Activated CD8-positive, alpha-beta T cell treated with anti-CD3 and anti-CD28 coated beads for 36 hours (primary cell): ENCODE measurements around the gene FATE1. TPM values are rescaled to one million over a fixed set of nuclear protein-coding genes. Genes with fewer than 3 reads are reported as not detected.
"Not testable (repeated sequence)": the region's sequence is repeated elsewhere in the genome, so short reads cannot be mapped to it uniquely, and the experiment has no call there.

Experiments
- ATAC-seq: fragments of 200-7000 bp; cut with Tn5 transposase; one replicate; pipeline ENCODE4 v1.10.0; 2021; ENCODE audit warnings: mild to moderate bottlenecking, moderate library complexity
- CTCF ChIA-PET: fragments of 350-600 bp; sonication (Branson Sonifier 250); formaldehyde crosslinking; loops from one replicate; lab custom pipeline; 2021; ENCODE audit warnings: antibody characterized with exemption; lab: Charles Lee
- POLR2A ChIA-PET: fragments of 350-600 bp; sonication (Branson Sonifier 250); formaldehyde crosslinking; loops from one replicate; lab custom pipeline; 2021; ENCODE audit warnings: antibody characterized with exemption; lab: Charles Lee
- DNase-seq: peaks from one replicate; pipeline ENCODE4 v3.0.0-alpha.2; 2020
- H3K27ac Mint-ChIP-seq: one replicate; pipeline ENCODE4 v1.8.0; 2021; ENCODE audit warnings: mild to moderate bottlenecking, mixed read lengths
- H3K27me3 Mint-ChIP-seq: one replicate; pipeline ENCODE4 v1.8.0; 2021; ENCODE audit warnings: mixed read lengths
- H3K36me3 Mint-ChIP-seq: one replicate; pipeline ENCODE4 v1.8.0; 2021; ENCODE audit warnings: low read depth, mixed read lengths
- H3K4me1 Mint-ChIP-seq: one replicate; pipeline ENCODE4 v1.8.0; 2021; ENCODE audit warnings: low read depth, mixed read lengths
- H3K4me3 Mint-ChIP-seq: one replicate; pipeline ENCODE4 v1.8.0; 2021; ENCODE audit warnings: mild to moderate bottlenecking, moderate library complexity, mixed read lengths
- H3K9me3 Mint-ChIP-seq: one replicate; pipeline ENCODE4 v1.8.0; 2021; ENCODE audit warnings: mixed read lengths
- intact Hi-C: fragments of 100-400 bp; cut with micrococcal nuclease; formaldehyde crosslinking; loops from one replicate; pipeline ENCODE4 v1.10.0; 2022
- total RNA-seq, 2 experiments: library from RNA; stranded (reverse); gene quantifications; one replicate each; pipeline ENCODE4 v1.2.3, GENCODE V29; 2021
- TF ChIP-seq, protein P1 (sequence below): fragments of 200-600 bp; IDR thresholded peaks from one replicate; pipeline ENCODE4 v1.8.0; 2022; ENCODE audit warnings: antibody characterized with exemption, mild to moderate bottlenecking

Gene FATE1
- total RNA-seq, 2 experiments from 2014 or later: not detected

DNA sequence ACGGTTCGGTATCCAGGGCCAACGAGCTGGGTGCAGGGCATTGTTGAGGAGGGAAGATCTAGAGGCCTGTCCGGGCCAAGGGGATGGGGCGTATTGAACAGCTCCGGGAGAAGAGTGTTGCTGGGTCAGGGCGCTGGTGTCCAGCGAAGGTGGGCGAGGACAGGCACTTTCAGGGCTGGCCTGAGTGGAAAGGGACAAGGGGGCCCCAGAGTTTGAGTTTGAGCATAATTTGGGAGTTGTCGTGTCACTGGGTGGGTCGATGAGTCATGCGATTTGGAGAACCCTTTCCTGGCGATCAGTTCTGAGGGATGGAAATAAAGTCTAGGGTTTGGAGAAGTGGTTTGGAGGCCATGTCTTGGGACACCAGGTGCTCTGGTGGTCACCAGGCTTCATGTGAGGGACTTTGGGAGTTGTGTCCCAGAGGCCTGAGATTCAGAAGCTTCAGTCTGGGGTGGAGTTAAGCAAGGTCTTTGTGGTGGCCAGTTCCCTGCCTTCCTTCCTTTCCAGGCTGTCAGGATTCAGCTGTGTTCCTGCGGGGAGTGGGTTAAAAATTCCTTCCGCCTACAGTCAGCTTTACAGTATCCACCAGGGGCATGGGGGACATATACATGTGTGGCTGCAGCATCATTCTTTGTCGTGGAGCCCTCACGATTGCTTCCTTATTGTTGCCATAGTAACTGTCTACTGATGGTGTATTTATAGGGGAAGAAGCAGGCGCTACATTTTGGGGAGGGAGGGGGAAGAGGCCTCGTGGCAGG, 20.1 kb upstream of the FATE1 start:
- Mint-ChIP-seq H3K9me3 (no peaks in the 10 kb centered on the region), H3K27ac (no peak overlapping the region), H3K27me3 (peaks cover 16% of the 10 kb centered on the region), H3K36me3 (no peaks in the 10 kb centered on the region), H3K4me1 (no peaks in the 10 kb centered on the region), H3K4me3 (no peak overlapping the region)
- intact Hi-C loops: no loop called here
- no peak for DNase-seq
- POLR2A ChIA-PET: no interaction called here
- no peak for ATAC-seq
- TF ChIP-seq, protein P1, sequence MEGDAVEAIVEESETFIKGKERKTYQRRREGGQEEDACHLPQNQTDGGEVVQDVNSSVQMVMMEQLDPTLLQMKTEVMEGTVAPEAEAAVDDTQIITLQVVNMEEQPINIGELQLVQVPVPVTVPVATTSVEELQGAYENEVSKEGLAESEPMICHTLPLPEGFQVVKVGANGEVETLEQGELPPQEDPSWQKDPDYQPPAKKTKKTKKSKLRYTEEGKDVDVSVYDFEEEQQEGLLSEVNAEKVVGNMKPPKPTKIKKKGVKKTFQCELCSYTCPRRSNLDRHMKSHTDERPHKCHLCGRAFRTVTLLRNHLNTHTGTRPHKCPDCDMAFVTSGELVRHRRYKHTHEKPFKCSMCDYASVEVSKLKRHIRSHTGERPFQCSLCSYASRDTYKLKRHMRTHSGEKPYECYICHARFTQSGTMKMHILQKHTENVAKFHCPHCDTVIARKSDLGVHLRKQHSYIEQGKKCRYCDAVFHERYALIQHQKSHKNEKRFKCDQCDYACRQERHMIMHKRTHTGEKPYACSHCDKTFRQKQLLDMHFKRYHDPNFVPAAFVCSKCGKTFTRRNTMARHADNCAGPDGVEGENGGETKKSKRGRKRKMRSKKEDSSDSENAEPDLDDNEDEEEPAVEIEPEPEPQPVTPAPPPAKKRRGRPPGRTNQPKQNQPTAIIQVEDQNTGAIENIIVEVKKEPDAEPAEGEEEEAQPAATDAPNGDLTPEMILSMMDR: no peak
- CTCF ChIA-PET: no interaction called here

DNA sequence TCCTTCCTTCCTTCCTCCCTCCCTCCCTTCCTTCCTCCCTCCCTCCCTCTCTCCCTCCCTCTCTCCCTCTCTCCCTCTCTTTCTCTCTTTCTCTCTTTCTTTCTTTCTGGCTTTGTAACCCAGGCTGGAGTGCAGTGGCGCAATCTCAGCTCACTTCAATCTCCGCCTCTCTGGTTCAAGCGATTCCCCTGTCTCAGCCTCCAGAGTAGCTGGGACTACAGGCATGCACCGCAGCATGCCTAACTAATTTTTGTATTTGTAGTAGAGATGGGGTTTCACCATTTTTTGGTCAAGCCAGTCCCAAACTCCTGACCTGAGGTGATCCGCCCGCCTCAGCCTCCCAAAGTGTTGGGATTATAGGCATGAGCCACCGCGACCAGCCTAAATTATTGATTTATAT, 18.8 kb upstream of the FATE1 start:
- POLR2A ChIA-PET, H3K4me1 Mint-ChIP-seq, H3K4me3 Mint-ChIP-seq, H3K27ac Mint-ChIP-seq, ATAC-seq, DNase-seq, CTCF ChIA-PET, H3K9me3 Mint-ChIP-seq, intact Hi-C loops, H3K36me3 Mint-ChIP-seq: not testable (repeated sequence)
- H3K27me3 Mint-ChIP-seq: peaks cover 16% of the 10 kb centered on the region

DNA sequence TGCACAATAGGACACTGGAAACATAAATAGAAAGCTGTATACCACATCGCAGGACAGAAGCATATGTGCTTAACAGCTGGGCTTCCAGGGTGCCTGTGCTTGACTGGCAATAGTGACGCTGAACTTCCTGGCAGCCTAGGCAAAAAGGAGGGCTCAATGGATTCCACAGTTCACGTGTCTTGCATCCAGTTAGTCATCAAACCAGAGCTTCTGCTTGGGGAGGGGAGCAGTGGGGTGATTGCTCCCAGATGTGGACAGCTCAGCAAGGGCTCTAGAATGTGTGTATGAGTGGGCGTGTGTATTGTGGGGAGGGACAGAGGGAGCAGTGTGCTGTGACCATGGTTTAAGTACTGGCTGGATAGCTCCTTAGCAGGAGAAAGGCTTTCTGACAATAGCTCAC, 18.3 kb upstream of the FATE1 start:
- CTCF ChIA-PET: no interaction called here
- H3K4me3 Mint-ChIP-seq: no peak overlapping the region
- TF ChIP-seq, protein P1: no peak
- H3K36me3 Mint-ChIP-seq: no peaks in the 10 kb centered on the region
- H3K4me1 Mint-ChIP-seq: no peaks in the 10 kb centered on the region
- DNase-seq (no peak), ATAC-seq (no peak)
- no peaks in the 10 kb centered on the region for H3K9me3 Mint-ChIP-seq
- intact Hi-C loops: no loop called here
- H3K27ac Mint-ChIP-seq: no peak overlapping the region
- H3K27me3 Mint-ChIP-seq: peaks cover 16% of the 10 kb centered on the region
- POLR2A ChIA-PET: no interaction called here

DNA sequence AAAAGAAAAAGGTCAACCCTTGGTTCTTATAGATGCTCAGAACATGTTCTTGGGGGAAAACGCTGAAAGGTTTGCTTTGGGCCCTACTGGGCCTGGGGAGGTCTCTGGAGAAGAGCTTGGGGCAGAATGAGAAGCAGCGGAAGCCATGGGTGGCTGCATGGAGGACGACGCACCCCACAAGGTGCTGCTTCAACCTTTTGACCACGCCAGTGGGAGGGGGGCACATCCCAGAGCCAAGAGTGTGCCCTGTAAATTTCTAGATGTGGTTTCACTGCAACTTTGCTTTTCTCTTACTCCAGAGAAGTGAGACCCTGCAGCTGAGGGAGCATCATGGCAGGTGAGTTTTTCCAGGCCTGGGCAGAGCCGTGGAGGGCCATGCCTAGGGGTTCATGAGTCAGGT, 17.4 kb upstream of the FATE1 start:
- H3K4me1 Mint-ChIP-seq: no peaks in the 10 kb centered on the region
- DNase-seq: no peak
- TF ChIP-seq, protein P1: no peak
- POLR2A ChIA-PET: no interaction called here
- H3K27me3 Mint-ChIP-seq: peaks cover 14% of the 10 kb centered on the region
- no peak overlapping the region for H3K27ac Mint-ChIP-seq
- no peak overlapping the region for H3K4me3 Mint-ChIP-seq
- H3K9me3 Mint-ChIP-seq: no peaks in the 10 kb centered on the region
- CTCF ChIA-PET: no interaction called here
- H3K36me3 Mint-ChIP-seq: no peaks in the 10 kb centered on the region
- intact Hi-C loops: no loop called here
- ATAC-seq: no peak

DNA sequence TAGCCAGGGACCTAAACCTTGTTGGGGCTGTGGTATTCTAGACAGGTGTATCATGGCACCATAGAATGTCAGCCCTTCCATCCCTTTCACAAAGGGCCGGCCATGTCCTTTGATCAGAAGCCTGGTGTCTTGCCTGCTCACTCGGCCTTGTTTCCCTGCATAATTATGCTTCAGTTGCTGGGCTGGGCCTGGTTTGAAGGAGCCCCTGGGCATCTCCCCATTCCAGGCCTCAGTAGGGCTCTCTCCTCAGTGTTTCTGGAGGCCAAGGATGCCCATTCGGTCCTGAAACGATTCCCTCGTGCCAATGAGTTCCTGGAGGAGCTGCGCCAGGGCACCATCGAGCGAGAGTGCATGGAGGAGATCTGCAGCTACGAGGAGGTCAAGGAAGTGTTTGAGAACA, 16.1 kb upstream of the FATE1 start:
- H3K27me3 Mint-ChIP-seq: peaks cover 11% of the 10 kb centered on the region
- no peaks in the 10 kb centered on the region for H3K9me3 Mint-ChIP-seq
- H3K4me1 Mint-ChIP-seq: no peaks in the 10 kb centered on the region
- DNase-seq: no peak
- CTCF ChIA-PET: no interaction called here
- no peak overlapping the region for H3K27ac Mint-ChIP-seq
- POLR2A ChIA-PET: interaction anchor here (0.7 kb wide), 1 partner anchor 26 kb away, joined by 3 read pairs; no protein-coding TSS in a partner anchor
- no peak for ATAC-seq
- no peaks in the 10 kb centered on the region for H3K36me3 Mint-ChIP-seq
- intact Hi-C loops: no loop called here
- TF ChIP-seq, protein P1: no peak
- no peak overlapping the region for H3K4me3 Mint-ChIP-seq
